HepG2 (cell line): ENCODE measurements around the gene CSNK2B. TPM values are rescaled to one million over a fixed set of nuclear protein-coding genes. Genes with fewer than 3 reads are reported as not detected.
A peak's percentile ranks its signal among the peaks of the same experiment; 100 is the strongest.

ENCODE experiments used
- PHF20 ChIP-seq: sonication (generic); formaldehyde crosslinking; IDR thresholded peaks from 2 replicates; pipeline ENCODE4 v1.5.0; 2020; ENCODE audit warnings: mild to moderate bottlenecking, missing genetic modification reagents
- ZNF496 ChIP-seq: sonication (generic); formaldehyde crosslinking; IDR thresholded peaks from 2 replicates; pipeline ENCODE4 v1.8.1; 2023; ENCODE audit warnings: mild to moderate bottlenecking, moderate library complexity, missing genetic modification reagents; ENCODE audit not compliant: insufficient replicate concordance
- polyA plus RNA-seq, 8 experiments: library from polyadenylated mRNA; depleted of rRNA in 3 of 8; stranded (reverse) in 7 of 8; unstranded in 1 of 8; fragments of >200 nt; fragmentation: Illumina TruSeq in 4 of 8; extraction: Trizol in 4 of 8; gene quantifications; 2 replicates each; pipeline versions ENCODE4 v1.2.1 to v1.2.3, GENCODE V29; 2011 to 2016; ENCODE audit warnings: low read depth in 4 of 8, missing spikeins in 1 of 8, mixed read lengths in 1 of 8; ENCODE audit not compliant: insufficient read depth in 1 of 8
- total RNA-seq, 5 experiments: library from RNA; depleted of rRNA; stranded (reverse); fragments of >200 nt; fragmentation: Illumina TruSeq; extraction: Trizol; gene quantifications; 2 replicates each; pipeline ENCODE4 v1.2.3, GENCODE V29; 2016; ENCODE audit warnings: low read depth in 1 of 5
- TF ChIP-seq, protein P1 (sequence below): sonication (generic); formaldehyde crosslinking; IDR thresholded peaks from 2 replicates; pipeline ENCODE4 v1.4.0; 2020; ENCODE audit warnings: missing genetic modification reagents, borderline replicate concordance
- TF ChIP-seq, protein P2 (sequence below): IDR thresholded peaks from 2 replicates; pipeline ENCODE4 v1.6.1; 2016
- TF ChIP-seq, protein P3 (sequence below): sonication (generic); formaldehyde crosslinking; IDR thresholded peaks from 2 replicates; pipeline ENCODE4 v1.4.0; 2020; ENCODE audit warnings: mild to moderate bottlenecking, low read depth, missing genetic modification reagents
- TF ChIP-seq, protein P4 (sequence below): sonication (generic); formaldehyde crosslinking; IDR thresholded peaks from 2 replicates; pipeline ENCODE4 v1.4.0; 2020; ENCODE audit warnings: missing genetic modification reagents
- TF ChIP-seq, protein P5 (sequence below): sonication (generic); formaldehyde crosslinking; IDR thresholded peaks from 2 replicates; pipeline ENCODE4 v1.5.0; 2020; ENCODE audit warnings: missing genetic modification reagents
- TF ChIP-seq, protein P6 (sequence below): sonication (generic); formaldehyde crosslinking; IDR thresholded peaks from 2 replicates; pipeline ENCODE4 v1.4.0; 2020; ENCODE audit warnings: missing genetic modification reagents
- TF ChIP-seq, protein P7 (sequence below): IDR thresholded peaks from 2 replicates; pipeline ENCODE4 v1.6.1; 2016; ENCODE audit warnings: missing biosample characterization, missing genetic modification reagents, low read depth
- TF ChIP-seq, protein P8 (sequence below): sonication (generic); formaldehyde crosslinking; IDR thresholded peaks from 2 replicates; pipeline ENCODE4 v1.4.0; 2020; ENCODE audit warnings: missing genetic modification reagents

CSNK2B gene
- total and polyA plus RNA-seq, 2 of the 13 experiments (the other 11 are each of a cell fraction or from before 2014, with no cell fraction given): 111 to 296 TPM

DNA sequence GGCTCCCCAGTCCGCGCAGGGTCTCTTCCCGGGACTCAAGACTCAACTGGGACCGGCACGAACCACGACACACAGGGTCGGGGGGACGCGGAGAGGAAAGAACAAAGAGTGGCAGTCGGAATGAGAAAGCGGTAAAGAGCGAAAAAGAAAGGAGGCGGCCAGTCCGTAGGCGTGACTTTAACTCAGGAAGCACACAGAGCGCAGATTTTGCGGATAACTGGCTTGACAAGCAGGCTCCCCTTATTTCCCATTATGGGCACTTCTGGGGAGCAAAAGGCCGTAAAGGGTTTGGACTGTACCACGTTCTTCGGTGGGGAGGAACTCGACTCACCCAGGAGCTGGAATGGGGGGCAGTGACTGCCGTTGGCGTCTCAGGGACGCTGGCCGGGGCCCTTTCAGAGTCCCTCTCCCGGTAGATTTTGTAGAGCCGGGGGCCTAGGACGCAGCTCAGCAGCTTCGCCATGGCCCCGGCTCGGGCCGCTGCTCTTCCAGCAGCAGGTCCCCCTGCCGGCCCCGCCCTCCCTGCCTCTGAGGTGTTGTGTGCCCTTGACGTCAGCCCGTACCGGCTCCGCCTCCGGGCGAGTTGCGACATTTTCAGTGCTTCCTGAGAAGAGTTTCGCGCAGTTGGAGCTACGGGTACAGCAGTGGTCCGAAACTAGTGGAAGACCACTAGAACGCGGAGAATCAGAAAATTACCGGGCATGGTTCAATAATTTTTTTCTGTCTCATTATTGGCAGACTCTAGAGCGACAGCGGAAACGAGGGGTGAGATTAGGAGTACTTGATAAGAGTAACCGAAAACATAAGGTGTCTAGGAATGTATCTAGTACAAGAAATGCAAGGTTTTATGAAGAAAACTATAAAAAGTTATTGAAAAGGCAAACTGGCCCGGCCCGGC, 37.2 kb downstream of the CSNK2B start, which contains the start of gene ABHD16A (continued):
- TF ChIP-seq, protein P1, sequence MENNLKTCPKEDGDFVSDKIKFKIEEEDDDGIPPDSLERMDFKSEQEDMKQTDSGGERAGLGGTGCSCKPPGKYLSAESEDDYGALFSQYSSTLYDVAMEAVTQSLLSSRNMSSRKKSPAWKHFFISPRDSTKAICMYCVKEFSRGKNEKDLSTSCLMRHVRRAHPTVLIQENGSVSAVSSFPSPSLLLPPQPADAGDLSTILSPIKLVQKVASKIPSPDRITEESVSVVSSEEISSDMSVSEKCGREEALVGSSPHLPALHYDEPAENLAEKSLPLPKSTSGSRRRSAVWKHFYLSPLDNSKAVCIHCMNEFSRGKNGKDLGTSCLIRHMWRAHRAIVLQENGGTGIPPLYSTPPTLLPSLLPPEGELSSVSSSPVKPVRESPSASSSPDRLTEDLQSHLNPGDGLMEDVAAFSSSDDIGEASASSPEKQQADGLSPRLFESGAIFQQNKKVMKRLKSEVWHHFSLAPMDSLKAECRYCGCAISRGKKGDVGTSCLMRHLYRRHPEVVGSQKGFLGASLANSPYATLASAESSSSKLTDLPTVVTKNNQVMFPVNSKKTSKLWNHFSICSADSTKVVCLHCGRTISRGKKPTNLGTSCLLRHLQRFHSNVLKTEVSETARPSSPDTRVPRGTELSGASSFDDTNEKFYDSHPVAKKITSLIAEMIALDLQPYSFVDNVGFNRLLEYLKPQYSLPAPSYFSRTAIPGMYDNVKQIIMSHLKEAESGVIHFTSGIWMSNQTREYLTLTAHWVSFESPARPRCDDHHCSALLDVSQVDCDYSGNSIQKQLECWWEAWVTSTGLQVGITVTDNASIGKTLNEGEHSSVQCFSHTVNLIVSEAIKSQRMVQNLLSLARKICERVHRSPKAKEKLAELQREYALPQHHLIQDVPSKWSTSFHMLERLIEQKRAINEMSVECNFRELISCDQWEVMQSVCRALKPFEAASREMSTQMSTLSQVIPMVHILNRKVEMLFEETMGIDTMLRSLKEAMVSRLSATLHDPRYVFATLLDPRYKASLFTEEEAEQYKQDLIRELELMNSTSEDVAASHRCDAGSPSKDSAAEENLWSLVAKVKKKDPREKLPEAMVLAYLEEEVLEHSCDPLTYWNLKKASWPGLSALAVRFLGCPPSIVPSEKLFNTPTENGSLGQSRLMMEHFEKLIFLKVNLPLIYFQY (CRISPR knock-in tag): peak; percentile 54; the same call in 1 of the 2 replicates
- TF ChIP-seq, protein P2, sequence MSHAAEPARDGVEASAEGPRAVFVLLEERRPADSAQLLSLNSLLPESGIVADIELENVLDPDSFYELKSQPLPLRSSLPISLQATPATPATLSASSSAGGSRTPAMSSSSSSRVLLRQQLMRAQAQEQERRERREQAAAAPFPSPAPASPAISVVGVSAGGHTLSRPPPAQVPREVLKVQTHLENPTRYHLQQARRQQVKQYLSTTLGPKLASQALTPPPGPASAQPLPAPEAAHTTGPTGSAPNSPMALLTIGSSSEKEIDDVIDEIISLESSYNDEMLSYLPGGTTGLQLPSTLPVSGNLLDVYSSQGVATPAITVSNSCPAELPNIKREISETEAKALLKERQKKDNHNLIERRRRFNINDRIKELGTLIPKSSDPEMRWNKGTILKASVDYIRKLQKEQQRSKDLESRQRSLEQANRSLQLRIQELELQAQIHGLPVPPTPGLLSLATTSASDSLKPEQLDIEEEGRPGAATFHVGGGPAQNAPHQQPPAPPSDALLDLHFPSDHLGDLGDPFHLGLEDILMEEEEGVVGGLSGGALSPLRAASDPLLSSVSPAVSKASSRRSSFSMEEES (CRISPR knock-in tag): peak; percentile 31; the same call in 1 of the 2 replicates
- no peak for TF ChIP-seq ZNF496
- TF ChIP-seq, protein P3, sequence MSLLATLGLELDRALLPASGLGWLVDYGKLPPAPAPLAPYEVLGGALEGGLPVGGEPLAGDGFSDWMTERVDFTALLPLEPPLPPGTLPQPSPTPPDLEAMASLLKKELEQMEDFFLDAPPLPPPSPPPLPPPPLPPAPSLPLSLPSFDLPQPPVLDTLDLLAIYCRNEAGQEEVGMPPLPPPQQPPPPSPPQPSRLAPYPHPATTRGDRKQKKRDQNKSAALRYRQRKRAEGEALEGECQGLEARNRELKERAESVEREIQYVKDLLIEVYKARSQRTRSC (CRISPR knock-in tag): no peak
- TF ChIP-seq, protein P4, sequence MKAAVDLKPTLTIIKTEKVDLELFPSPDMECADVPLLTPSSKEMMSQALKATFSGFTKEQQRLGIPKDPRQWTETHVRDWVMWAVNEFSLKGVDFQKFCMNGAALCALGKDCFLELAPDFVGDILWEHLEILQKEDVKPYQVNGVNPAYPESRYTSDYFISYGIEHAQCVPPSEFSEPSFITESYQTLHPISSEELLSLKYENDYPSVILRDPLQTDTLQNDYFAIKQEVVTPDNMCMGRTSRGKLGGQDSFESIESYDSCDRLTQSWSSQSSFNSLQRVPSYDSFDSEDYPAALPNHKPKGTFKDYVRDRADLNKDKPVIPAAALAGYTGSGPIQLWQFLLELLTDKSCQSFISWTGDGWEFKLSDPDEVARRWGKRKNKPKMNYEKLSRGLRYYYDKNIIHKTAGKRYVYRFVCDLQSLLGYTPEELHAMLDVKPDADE (CRISPR knock-in tag): no peak; the same call in 1 of the 2 replicates
- peak; percentile 88 for TF ChIP-seq PHF20
- TF ChIP-seq, protein P5, sequence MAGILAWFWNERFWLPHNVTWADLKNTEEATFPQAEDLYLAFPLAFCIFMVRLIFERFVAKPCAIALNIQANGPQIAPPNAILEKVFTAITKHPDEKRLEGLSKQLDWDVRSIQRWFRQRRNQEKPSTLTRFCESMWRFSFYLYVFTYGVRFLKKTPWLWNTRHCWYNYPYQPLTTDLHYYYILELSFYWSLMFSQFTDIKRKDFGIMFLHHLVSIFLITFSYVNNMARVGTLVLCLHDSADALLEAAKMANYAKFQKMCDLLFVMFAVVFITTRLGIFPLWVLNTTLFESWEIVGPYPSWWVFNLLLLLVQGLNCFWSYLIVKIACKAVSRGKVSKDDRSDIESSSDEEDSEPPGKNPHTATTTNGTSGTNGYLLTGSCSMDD (CRISPR knock-in tag): no peak
- TF ChIP-seq, protein P6, sequence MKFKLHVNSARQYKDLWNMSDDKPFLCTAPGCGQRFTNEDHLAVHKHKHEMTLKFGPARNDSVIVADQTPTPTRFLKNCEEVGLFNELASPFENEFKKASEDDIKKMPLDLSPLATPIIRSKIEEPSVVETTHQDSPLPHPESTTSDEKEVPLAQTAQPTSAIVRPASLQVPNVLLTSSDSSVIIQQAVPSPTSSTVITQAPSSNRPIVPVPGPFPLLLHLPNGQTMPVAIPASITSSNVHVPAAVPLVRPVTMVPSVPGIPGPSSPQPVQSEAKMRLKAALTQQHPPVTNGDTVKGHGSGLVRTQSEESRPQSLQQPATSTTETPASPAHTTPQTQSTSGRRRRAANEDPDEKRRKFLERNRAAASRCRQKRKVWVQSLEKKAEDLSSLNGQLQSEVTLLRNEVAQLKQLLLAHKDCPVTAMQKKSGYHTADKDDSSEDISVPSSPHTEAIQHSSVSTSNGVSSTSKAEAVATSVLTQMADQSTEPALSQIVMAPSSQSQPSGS: peak; percentile 99
- TF ChIP-seq, protein P7, sequence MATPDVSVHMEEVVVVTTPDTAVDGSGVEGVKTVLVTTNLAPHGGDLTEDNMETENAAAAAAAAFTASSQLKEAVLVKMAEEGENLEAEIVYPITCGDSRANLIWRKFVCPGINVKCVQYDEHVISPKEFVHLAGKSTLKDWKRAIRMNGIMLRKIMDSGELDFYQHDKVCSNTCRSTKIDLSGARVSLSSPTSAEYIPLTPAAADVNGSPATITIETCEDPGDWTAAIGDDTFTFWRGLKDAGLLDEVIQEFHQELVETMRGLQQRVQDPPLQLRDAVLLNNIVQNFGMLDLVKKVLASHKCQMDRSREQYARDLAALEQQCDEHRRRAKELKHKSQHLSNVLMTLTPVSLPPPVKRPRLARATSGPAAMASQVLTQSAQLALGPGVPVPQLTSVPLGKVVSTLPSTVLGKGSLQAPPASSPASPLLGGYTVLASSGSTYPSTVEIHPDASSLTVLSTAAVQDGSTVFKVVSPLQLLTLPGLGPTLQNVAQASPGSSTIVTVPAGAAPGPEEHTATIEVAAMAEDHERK (CRISPR knock-in tag): peak; percentile 51
- TF ChIP-seq, protein P8, sequence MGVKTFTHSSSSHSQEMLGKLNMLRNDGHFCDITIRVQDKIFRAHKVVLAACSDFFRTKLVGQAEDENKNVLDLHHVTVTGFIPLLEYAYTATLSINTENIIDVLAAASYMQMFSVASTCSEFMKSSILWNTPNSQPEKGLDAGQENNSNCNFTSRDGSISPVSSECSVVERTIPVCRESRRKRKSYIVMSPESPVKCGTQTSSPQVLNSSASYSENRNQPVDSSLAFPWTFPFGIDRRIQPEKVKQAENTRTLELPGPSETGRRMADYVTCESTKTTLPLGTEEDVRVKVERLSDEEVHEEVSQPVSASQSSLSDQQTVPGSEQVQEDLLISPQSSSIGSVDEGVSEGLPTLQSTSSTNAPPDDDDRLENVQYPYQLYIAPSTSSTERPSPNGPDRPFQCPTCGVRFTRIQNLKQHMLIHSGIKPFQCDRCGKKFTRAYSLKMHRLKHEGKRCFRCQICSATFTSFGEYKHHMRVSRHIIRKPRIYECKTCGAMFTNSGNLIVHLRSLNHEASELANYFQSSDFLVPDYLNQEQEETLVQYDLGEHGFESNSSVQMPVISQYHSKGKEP (CRISPR knock-in tag): 0 out of 2 replicates have a peak, but pooled peaks have one; percentile 48
